NCI-H128 (cell line): ENCODE results near the gene GULP1.
"Not testable (repeated sequence)": the region's sequence is repeated elsewhere in the genome, so short reads cannot be mapped to it uniquely, and the experiment has no call there.

Source experiments
- DNase-seq: peaks from one replicate; lab custom pipeline; 2025; ENCODE audit not compliant: unreplicated experiment; lab: John Stamatoyannopoulos, UW

GULP1 gene

GRCh38 chr2:188459061-188459460 lies 167.4 kb downstream of the GULP1 start:
- no peak for DNase-seq

- not testable (repeated sequence) for DNase-seq
Observed at GRCh38 chr2:188466078-188466477, 174.4 kb downstream of the GULP1 start.

- no peak for DNase-seq
Observed at GRCh38 chr2:188466761-188467160, 175.1 kb downstream of the GULP1 start.

- no peak for DNase-seq
Observed at GRCh38 chr2:188471166-188471565, 179.5 kb downstream of the GULP1 start.

- DNase-seq: no peak
Observed at GRCh38 chr2:188473306-188473705, 181.6 kb downstream of the GULP1 start.

GRCh38 chr2:188474316-188474715 lies 182.6 kb downstream of the GULP1 start:
- DNase-seq: no peak

- no peak for DNase-seq
Observed at GRCh38 chr2:188475945-188476344, 184.3 kb downstream of the GULP1 start.

- DNase-seq: no peak
Observed at GRCh38 chr2:188477564-188478103, 186.0 kb downstream of the GULP1 start.

GRCh38 chr2:188478724-188479123 lies 187.1 kb downstream of the GULP1 start:
- no peak for DNase-seq

- DNase-seq: no peak
Observed at GRCh38 chr2:188481474-188481873, 189.8 kb downstream of the GULP1 start.

- DNase-seq: no peak
Observed at GRCh38 chr2:188485496-188485895, 193.8 kb downstream of the GULP1 start.

GRCh38 chr2:188492751-188493150 lies 201.1 kb downstream of the GULP1 start:
- no peak for DNase-seq

- no peak for DNase-seq
Observed at GRCh38 chr2:188494906-188495305, 203.2 kb downstream of the GULP1 start.

GRCh38 chr2:188495969-188496431 lies 204.3 kb downstream of the GULP1 start:
- no peak for DNase-seq

GRCh38 chr2:188497726-188498125 lies 206.1 kb downstream of the GULP1 start:
- DNase-seq: no peak

GRCh38 chr2:188503975-188504374 lies 212.3 kb downstream of the GULP1 start:
- DNase-seq: no peak

GRCh38 chr2:188506843-188507242 lies 215.2 kb downstream of the GULP1 start:
- DNase-seq: no peak

- no peak for DNase-seq
Observed at GRCh38 chr2:188511346-188511745, 219.7 kb downstream of the GULP1 start.

- DNase-seq: no peak
Observed at GRCh38 chr2:188512456-188512855, 220.8 kb downstream of the GULP1 start.

GRCh38 chr2:188515918-188516317 lies 224.2 kb downstream of the GULP1 start:
- no peak for DNase-seq

GRCh38 chr2:188517549-188518215 lies 226.0 kb downstream of the GULP1 start:
- no peak for DNase-seq

- no peak for DNase-seq
Observed at GRCh38 chr2:188518381-188518780, 226.7 kb downstream of the GULP1 start.

GRCh38 chr2:188519136-188519535 lies 227.5 kb downstream of the GULP1 start:
- DNase-seq: no peak
